NCI-H2107 (cell line): ENCODE data around the gene CALML5.

Experiments
- DNase-seq: peaks from one replicate; lab custom pipeline; 2025; lab: John Stamatoyannopoulos, UW

CALML5 gene, protein sequence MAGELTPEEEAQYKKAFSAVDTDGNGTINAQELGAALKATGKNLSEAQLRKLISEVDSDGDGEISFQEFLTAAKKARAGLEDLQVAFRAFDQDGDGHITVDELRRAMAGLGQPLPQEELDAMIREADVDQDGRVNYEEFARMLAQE

GRCh38 chr10:5499493-5500140 lies at the start of gene CALML5:
TSS of gene CALML5 (minus strand) at chr10:5499570. CDS start at chr10:5499438, 132 bp downstream.
- DNase-seq, result no peak

DNA sequence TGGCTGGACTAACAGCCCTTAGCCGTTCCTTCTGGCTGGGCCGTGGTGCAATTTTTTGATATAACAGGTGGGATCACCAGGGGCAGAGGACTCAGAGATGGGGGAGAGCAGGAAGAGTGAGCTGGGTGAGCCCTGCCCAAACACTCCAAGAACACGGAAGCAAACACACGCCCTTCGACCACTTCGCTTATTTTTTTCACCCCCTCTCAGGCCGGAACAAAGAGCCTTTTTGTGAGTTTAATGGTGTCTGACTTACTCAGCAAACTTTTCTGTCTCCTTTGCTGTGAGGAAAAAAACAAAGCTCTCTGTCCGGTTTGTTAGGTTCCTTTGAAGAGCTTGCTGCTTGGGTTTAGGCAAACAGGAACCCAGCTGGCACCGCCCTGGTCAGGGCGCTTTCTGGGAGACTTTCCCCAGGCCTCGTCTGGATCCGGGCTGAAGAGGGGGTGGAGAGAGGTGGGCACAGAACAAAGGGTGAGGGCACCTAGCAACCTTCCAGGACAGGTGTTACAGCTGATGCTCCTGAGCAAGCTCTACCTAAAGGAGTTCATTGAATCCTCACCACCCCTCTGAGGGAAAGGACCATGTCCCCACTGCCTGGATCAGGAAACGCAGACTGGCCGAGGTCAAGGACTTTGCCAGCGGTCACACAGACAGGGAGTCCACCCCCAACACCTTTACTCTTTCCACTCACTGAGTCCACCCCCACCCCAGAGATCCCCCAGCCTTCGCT lies 48.7 kb upstream of the CALML5 start:
- no peak for DNase-seq

- DNase-seq, result no peak
Measured at GRCh38 chr10:5547681-5547930, 48.2 kb upstream of the CALML5 start.

- DNase-seq, result no peak
Measured at GRCh38 chr10:5546891-5547680, 47.7 kb upstream of the CALML5 start.

- no peak for DNase-seq
Measured at GRCh38 chr10:5545778-5546710, 46.7 kb upstream of the CALML5 start.

GRCh38 chr10:5545426-5545777 lies 46.0 kb upstream of the CALML5 start:
- no peak for DNase-seq

- DNase-seq, result no peak
Measured at GRCh38 chr10:5545011-5545410, 45.6 kb upstream of the CALML5 start.

DNA sequence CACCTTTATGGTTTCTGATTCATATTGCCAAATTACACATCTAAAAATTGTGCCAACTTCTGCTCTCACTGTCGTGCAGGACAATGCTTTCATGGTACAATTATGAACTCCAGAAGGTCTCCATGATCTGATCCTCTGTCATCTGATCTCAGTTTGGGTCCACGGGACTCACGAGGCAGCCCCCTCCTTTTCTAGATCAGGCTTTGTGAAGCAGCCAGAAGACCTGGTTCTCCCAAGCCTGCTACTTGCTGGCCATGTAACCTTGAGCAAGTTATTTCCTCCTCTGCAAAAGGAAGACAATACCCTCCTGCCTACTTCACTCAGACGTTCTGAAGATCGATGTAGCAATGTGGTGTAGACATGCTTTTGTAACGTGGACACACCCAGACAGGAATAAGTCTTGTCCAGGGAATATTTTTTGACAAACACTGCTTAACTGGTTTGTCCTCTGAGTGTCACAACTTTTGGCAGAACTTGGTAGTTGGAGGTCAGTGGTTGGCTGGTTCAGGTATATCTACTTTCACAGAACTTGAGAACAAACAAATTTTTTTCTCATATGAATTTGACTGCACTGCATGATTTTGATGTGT lies 44.9 kb upstream of the CALML5 start:
- no peak for DNase-seq

DNA sequence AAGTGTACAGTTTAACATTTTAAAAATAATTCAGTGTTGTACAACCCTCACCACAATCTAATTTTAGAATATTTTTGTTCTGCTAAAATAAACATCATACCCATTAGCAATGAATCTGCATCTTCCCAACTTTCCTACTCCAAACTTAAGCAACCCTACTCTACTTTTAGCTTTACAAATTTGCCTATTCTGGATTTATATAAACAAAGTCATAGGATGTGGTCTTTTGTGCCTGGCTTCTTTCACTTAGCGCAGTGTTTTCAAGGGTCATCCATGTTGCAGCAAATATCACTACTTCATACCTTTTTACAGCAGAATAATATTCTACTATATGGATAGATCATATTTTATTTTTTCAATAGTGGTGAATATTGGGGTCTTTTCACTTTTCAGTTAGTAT lies 44.3 kb upstream of the CALML5 start:
- DNase-seq, result no peak

- DNase-seq, result no peak
Measured at GRCh38 chr10:5542100-5542499, 42.7 kb upstream of the CALML5 start.

DNA sequence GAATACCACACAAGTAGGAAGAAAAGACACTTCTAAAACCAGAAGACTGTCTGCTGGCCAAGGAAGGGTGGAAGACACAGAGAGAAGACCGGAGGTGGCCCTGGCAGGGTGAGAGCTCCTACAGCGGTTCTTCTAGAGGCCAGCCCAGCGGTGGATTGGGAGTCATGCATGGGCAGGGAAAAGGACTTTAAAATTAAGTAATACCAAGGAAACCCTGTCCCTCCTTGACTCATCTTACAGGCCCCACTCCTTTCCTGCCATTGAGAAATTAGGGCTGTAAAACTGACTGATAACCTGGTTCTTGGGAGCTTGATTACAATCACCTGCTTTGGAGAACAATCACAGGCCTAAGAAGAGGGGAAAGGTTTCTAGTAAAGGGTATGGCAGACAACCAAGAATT lies 41.5 kb upstream of the CALML5 start:
- no peak for DNase-seq

- no peak for DNase-seq
Measured at GRCh38 chr10:5540080-5540479, 40.7 kb upstream of the CALML5 start.

DNA sequence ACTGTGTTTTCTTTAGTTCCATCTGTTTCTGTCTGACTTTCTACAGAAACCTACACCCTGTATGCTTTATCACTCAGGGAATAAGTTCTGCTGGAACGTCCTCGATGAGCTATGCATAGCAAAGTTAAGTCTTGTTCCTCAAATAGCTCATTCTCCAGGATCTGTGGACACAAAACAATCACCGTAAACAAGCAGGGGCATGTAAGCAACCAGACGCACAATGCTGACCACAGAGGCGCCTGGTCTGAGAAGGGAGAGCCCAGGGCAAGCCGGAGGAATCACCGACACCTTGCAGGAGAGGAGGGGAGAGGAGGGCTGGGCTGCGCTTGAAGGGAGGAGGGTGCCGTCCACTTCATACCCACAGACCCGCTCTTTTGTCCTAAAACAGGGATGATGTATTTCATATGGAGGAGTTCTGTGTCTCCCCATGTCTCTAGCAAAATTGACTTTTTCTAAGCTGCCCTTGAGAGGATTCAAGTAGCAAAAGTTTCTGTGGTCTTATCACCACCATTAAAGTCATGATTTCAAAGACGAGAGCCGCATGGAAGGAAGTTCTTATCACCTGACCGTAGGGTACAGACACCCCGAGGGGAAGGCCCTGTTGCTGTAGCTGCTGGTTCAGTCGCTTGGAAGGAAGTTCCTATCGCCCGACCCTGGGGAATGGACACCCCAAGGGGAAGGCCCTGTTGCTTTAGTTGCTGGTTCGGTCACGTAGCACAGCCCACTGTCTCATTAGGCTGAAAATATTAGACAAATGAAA lies 39.7 kb upstream of the CALML5 start:
- DNase-seq, result no peak

GRCh38 chr10:5538446-5538845 lies 39.1 kb upstream of the CALML5 start:
- DNase-seq, result no peak

GRCh38 chr10:5537684-5538083 lies 38.3 kb upstream of the CALML5 start:
- DNase-seq, result no peak

- no peak for DNase-seq
Measured at GRCh38 chr10:5536486-5537081, 37.2 kb upstream of the CALML5 start.

GRCh38 chr10:5534880-5535856 lies 35.8 kb upstream of the CALML5 start:
- no peak for DNase-seq

GRCh38 chr10:5534051-5534821 lies 34.9 kb upstream of the CALML5 start:
- no peak for DNase-seq
